ENCODE data around the gene FAR2. TPM values are rescaled to one million over a fixed set of nuclear protein-coding genes. Genes with fewer than 3 reads are reported as not detected.
A peak's percentile ranks its signal among the peaks of the same experiment; 100 is the strongest.

Gene FAR2
- total RNA-seq, 2 donors from 2014 or later = 4.9 to 8.2 TPM

- Mint-ChIP-seq H3K36me3 (no peaks in the 10 kb centered on the region), H3K27ac (no peak overlapping the region), H3K9me3 (no peaks in the 10 kb centered on the region)
- DNase-seq (ENCODE audit: low spot score in 2 of 2) = no peak
- ATAC-seq = no peak
These were observed 157.6 kb downstream of the FAR2 start for GRCh38 chr12:29306682-29307081.

- Mint-ChIP-seq H3K36me3 (no peaks in the 10 kb centered on the region), H3K9me3 (no peaks in the 10 kb centered on the region), H3K27ac (no peak overlapping the region)
- ATAC-seq (no peak), DNase-seq (ENCODE audit: low spot score in 2 of 2) (no peak)
These were observed 160.3 kb downstream of the FAR2 start for GRCh38 chr12:29309320-29309902.

- DNase-seq (ENCODE audit: low spot score in 2 of 2) (no peak), ATAC-seq (no peak)
- Mint-ChIP-seq H3K27ac (no peak overlapping the region), H3K36me3 (no peaks in the 10 kb centered on the region), H3K9me3 (no peaks in the 10 kb centered on the region)
These were observed 161.8 kb downstream of the FAR2 start for GRCh38 chr12:29310899-29311298.

- ATAC-seq = no peak
- no peak for DNase-seq (ENCODE audit: low spot score in 2 of 2)
- Mint-ChIP-seq H3K9me3 (no peaks in the 10 kb centered on the region), H3K27ac (no peak overlapping the region), H3K36me3 (no peaks in the 10 kb centered on the region)
These were observed 165.3 kb downstream of the FAR2 start for GRCh38 chr12:29314416-29314815.

GRCh38 chr12:29316752-29317151, 167.7 kb downstream of the FAR2 start:
- no peak for DNase-seq (ENCODE audit: low spot score in 2 of 2)
- no peak for ATAC-seq
- Mint-ChIP-seq H3K36me3 (no peaks in the 10 kb centered on the region), H3K9me3 (no peaks in the 10 kb centered on the region), H3K27ac (peak overlapping the region in 1 of 2 donors; percentile 41)

- peak; percentile 97 to 98 for ATAC-seq
These were observed 168.7 kb downstream of the FAR2 start for GRCh38 chr12:29317556-29318363.

GRCh38 chr12:29320295-29321085, 171.4 kb downstream of the FAR2 start:
- DNase-seq (ENCODE audit: low spot score in 2 of 2) (no peak), ATAC-seq (no peak)
- Mint-ChIP-seq H3K27ac (no peak overlapping the region), H3K36me3 (peaks cover 15 to 16% of the 10 kb centered on the region in 2 donors), H3K9me3 (no peaks in the 10 kb centered on the region)

More at GRCh38 chr12:29317556-29318363, 168.7 kb downstream of the FAR2 start:
- DNase-seq (ENCODE audit: low spot score in 2 of 2) = peak in 1 of 2 donors; percentile 22
- H3K9me3 Mint-ChIP-seq = no peaks in the 10 kb centered on the region
- peak overlapping the region in 1 of 2 donors; percentile 26 for H3K27ac Mint-ChIP-seq
- no peaks in the 10 kb centered on the region for H3K36me3 Mint-ChIP-seq

GRCh38 chr12:29322157-29322556, 173.1 kb downstream of the FAR2 start:
- Mint-ChIP-seq H3K9me3 (no peaks in the 10 kb centered on the region), H3K36me3 (peaks cover 18 to 26% of the 10 kb centered on the region in 2 donors), H3K27ac (peak overlapping the region in 1 of 2 donors; percentile 15)
- no peak for ATAC-seq
- no peak for DNase-seq (ENCODE audit: low spot score in 2 of 2)

GRCh38 chr12:29329411-29329810, 180.3 kb downstream of the FAR2 start:
- H3K9me3 Mint-ChIP-seq = no peaks in the 10 kb centered on the region

GRCh38 chr12:29333178-29333577, 184.1 kb downstream of the FAR2 start:
- Mint-ChIP-seq H3K9me3 (no peaks in the 10 kb centered on the region), H3K27ac (no peak overlapping the region), H3K36me3 (no peaks in the 10 kb centered on the region)
- DNase-seq (ENCODE audit: low spot score in 2 of 2) = no peak
- ATAC-seq = no peak

More at GRCh38 chr12:29329411-29329810, 180.3 kb downstream of the FAR2 start:
- Mint-ChIP-seq H3K36me3 (peaks cover 6 to 14% of the 10 kb centered on the region in 2 donors), H3K27ac (no peak overlapping the region)
- no peak for ATAC-seq
- no peak for DNase-seq (ENCODE audit: low spot score in 2 of 2)

- DNase-seq (ENCODE audit: low spot score in 2 of 2) (no peak), ATAC-seq (no peak)
- Mint-ChIP-seq H3K9me3 (no peaks in the 10 kb centered on the region), H3K36me3 (no peaks in the 10 kb centered on the region), H3K27ac (no peak overlapping the region)
These were observed 185.9 kb downstream of the FAR2 start for GRCh38 chr12:29334937-29335336.

- Mint-ChIP-seq H3K9me3 (no peaks in the 10 kb centered on the region), H3K36me3 (peaks cover 0 to 5% of the 10 kb centered on the region in 2 donors), H3K27ac (peak overlapping the region in 1 of 2 donors; percentile 7)
- DNase-seq (ENCODE audit: low spot score in 2 of 2) (no peak), ATAC-seq (no peak)
These were observed 188.2 kb downstream of the FAR2 start for GRCh38 chr12:29337325-29337724.

GRCh38 chr12:29343022-29343799, 194.1 kb downstream of the FAR2 start:
- Mint-ChIP-seq H3K27ac (no peak overlapping the region), H3K9me3 (no peaks in the 10 kb centered on the region), H3K36me3 (peaks cover 0 to 13% of the 10 kb centered on the region in 2 donors)
- no peak for DNase-seq (ENCODE audit: low spot score in 2 of 2)
- no peak for ATAC-seq

- ATAC-seq = peak; percentile 87 to 93
- Mint-ChIP-seq H3K27ac (peak overlapping the region; percentile 25 to 34), H3K36me3 (peaks cover 0 to 12% of the 10 kb centered on the region in 2 donors), H3K9me3 (no peaks in the 10 kb centered on the region)
- no peak for DNase-seq (ENCODE audit: low spot score in 2 of 2)
These were observed 197.8 kb downstream of the FAR2 start for GRCh38 chr12:29346769-29347421.

- no peak for ATAC-seq
- DNase-seq (ENCODE audit: low spot score in 2 of 2) = no peak
- peaks cover 0 to 6% of the 10 kb centered on the region in 2 donors for H3K36me3 Mint-ChIP-seq
- no peak overlapping the region for H3K27ac Mint-ChIP-seq
- H3K9me3 Mint-ChIP-seq = no peaks in the 10 kb centered on the region
These were observed 201.0 kb downstream of the FAR2 start for GRCh38 chr12:29350080-29350479.

- DNase-seq (ENCODE audit: low spot score in 2 of 2) (no peak), ATAC-seq (no peak)
- Mint-ChIP-seq H3K9me3 (no peaks in the 10 kb centered on the region), H3K27ac (no peak overlapping the region), H3K36me3 (peaks cover 0 to 6% of the 10 kb centered on the region in 2 donors)
These were observed 205.9 kb downstream of the FAR2 start for GRCh38 chr12:29354954-29355353.

All from activated naive CD4-positive, alpha-beta T cell treated with anti-CD3 and anti-CD28 coated beads, Interleukin-2, amount 50 U/mL, for 72 hours (primary cell).